Measurements from ENCODE around the gene MXD1.

The MXD1 gene

DNA sequence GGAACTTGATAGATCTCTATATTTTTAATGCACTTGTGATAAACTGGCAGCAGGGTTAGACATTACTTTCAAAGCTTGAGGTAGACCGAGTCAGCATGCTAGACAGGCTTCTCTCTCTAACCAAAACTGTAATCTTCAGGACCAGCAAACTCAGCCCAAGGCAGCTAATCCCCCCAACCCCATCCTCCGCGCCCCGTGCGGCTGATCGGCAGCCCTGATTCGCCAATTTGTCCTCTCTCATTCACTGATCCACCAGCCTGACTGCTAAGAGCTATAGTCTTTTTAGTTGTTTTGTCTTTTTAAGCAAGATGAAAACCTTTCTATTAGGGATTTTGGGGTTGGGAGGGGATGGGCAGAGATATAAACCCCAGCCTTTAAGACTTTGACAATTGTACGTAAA is 25.8 kb downstream of the MXD1 start:
- Histone ChIP-seq H3K4me3 (ENCODE audit: low read depth, low read length) (no peak overlapping the region), H3K9me3 (ENCODE audit: control insufficient read depth, insufficient read depth, low read depth, low read length) (no peaks in the 10 kb centered on the region), H3K4me1 (ENCODE audit: control insufficient read depth, insufficient read depth, low read length) (no peaks in the 10 kb centered on the region), H3K36me3 (ENCODE audit: control insufficient read depth in 2 of 2, insufficient read depth in 1 of 2, low read length in 2 of 2) (peaks cover 8 to 52% of the 10 kb centered on the region in 2 experiments; a peak in 2 of 3 replicates), H3K27ac (ENCODE audit: extremely low read depth, low read depth, low read length) (no peak overlapping the region)
- POLR2A ChIA-PET, result no interaction called here
- TF ChIP-seq ZNF707 (tag by site-specific recombination; IDR thresholded peaks at IDR 0.05), result no peak
- no peak for TF ChIP-seq ZNF404 (tag by site-specific recombination; IDR thresholded peaks at IDR 0.05)
- no peak for TF ChIP-seq ZBTB44 (tag by site-specific recombination; IDR thresholded peaks at IDR 0.05)
- TF ChIP-seq BCL11B (tag by site-specific recombination; IDR thresholded peaks at IDR 0.05; ENCODE audit: low read depth), result no peak
- no peak for TF ChIP-seq OSR2 (tag by site-specific recombination; IDR thresholded peaks at IDR 0.05)
- TF ChIP-seq FEZF1 (tag by site-specific recombination; IDR thresholded peaks at IDR 0.05), result no peak
- no peak for TF ChIP-seq ZNF600 (tag by site-specific recombination; IDR thresholded peaks at IDR 0.05)
- TF ChIP-seq, protein P1, sequence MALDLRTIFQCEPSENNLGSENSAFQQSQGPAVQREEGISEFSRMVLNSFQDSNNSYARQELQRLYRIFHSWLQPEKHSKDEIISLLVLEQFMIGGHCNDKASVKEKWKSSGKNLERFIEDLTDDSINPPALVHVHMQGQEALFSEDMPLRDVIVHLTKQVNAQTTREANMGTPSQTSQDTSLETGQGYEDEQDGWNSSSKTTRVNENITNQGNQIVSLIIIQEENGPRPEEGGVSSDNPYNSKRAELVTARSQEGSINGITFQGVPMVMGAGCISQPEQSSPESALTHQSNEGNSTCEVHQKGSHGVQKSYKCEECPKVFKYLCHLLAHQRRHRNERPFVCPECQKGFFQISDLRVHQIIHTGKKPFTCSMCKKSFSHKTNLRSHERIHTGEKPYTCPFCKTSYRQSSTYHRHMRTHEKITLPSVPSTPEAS (tag by site-specific recombination; IDR thresholded peaks at IDR 0.05), result no peak
- no peak for TF ChIP-seq IKZF3 (tag by site-specific recombination; IDR thresholded peaks at IDR 0.05)
- CTCF ChIA-PET, result no interaction called here

- Histone ChIP-seq H3K4me1 (ENCODE audit: control insufficient read depth, insufficient read depth, low read length) (no peaks in the 10 kb centered on the region), H3K4me3 (ENCODE audit: low read depth, low read length) (no peak overlapping the region), H3K9me3 (ENCODE audit: control insufficient read depth, insufficient read depth, low read depth, low read length) (no peaks in the 10 kb centered on the region), H3K27ac (ENCODE audit: extremely low read depth, low read depth, low read length) (no peak overlapping the region), H3K36me3 (ENCODE audit: control insufficient read depth in 2 of 2, insufficient read depth in 1 of 2, low read length in 2 of 2) (peaks cover 5 to 29% of the 10 kb centered on the region in 2 experiments; a peak in 2 of 3 replicates)
- CTCF ChIA-PET, result interaction anchor here (0.5 to 0.7 kb wide), 4 partner anchors 19 to 281 kb away, joined by 3 to 6 read pairs (median 3); no protein-coding TSS in a partner anchor
- TF ChIP-seq SCRT1 (tag by site-specific recombination; IDR thresholded peaks at IDR 0.05; ENCODE audit: borderline replicate concordance) (no peak), ZNF10 (tag by site-specific recombination; IDR thresholded peaks at IDR 0.05) (no peak), ZNF521 (tag by site-specific recombination; IDR thresholded peaks at IDR 0.05) (no peak), ZNF544 (tag by site-specific recombination; IDR thresholded peaks at IDR 0.05) (no peak), GLIS2 (tag by site-specific recombination; IDR thresholded peaks at IDR 0.05) (no peak), ZNF623 (tag by site-specific recombination; IDR thresholded peaks at IDR 0.05) (no peak), FEZF1 (tag by site-specific recombination; IDR thresholded peaks at IDR 0.05) (no peak)
- TF ChIP-seq, protein P2, sequence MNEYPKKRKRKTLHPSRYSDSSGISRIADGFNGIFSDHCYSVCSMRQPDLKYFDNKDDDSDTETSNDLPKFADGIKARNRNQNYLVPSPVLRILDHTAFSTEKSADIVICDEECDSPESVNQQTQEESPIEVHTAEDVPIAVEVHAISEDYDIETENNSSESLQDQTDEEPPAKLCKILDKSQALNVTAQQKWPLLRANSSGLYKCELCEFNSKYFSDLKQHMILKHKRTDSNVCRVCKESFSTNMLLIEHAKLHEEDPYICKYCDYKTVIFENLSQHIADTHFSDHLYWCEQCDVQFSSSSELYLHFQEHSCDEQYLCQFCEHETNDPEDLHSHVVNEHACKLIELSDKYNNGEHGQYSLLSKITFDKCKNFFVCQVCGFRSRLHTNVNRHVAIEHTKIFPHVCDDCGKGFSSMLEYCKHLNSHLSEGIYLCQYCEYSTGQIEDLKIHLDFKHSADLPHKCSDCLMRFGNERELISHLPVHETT (tag by site-specific recombination; IDR thresholded peaks at IDR 0.05), result no peak
- TF ChIP-seq, protein P3, sequence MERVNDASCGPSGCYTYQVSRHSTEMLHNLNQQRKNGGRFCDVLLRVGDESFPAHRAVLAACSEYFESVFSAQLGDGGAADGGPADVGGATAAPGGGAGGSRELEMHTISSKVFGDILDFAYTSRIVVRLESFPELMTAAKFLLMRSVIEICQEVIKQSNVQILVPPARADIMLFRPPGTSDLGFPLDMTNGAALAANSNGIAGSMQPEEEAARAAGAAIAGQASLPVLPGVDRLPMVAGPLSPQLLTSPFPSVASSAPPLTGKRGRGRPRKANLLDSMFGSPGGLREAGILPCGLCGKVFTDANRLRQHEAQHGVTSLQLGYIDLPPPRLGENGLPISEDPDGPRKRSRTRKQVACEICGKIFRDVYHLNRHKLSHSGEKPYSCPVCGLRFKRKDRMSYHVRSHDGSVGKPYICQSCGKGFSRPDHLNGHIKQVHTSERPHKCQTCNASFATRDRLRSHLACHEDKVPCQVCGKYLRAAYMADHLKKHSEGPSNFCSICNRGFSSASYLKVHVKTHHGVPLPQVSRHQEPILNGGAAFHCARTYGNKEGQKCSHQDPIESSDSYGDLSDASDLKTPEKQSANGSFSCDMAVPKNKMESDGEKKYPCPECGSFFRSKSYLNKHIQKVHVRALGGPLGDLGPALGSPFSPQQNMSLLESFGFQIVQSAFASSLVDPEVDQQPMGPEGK (tag by site-specific recombination; IDR thresholded peaks at IDR 0.05), result no peak
- POLR2A ChIA-PET, result no interaction called here
These were observed 28.3 kb downstream of the MXD1 start for GRCh38 chr2:69943000-69943842.
